ENCODE data around the gene CCT6A. TPM values are rescaled to one million over a fixed set of nuclear protein-coding genes. Genes with fewer than 3 reads are reported as not detected.
A peak's percentile ranks its signal among the peaks of the same experiment; 100 is the strongest.

Gene CCT6A
- total and polyA plus RNA-seq, 9 of the 15 experiments (the other 6 are each of a cell fraction or from before 2014, with no cell fraction given) = 244 to 708 (median 387) TPM

- TF ChIP-seq ZNF146 (CRISPR knock-in tag; IDR thresholded peaks at IDR 0.05; ENCODE audit: unreplicated experiment) = no peak
- TF ChIP-seq MXI1 (IDR thresholded peaks at IDR 0.05; ENCODE audit: low read depth, low read length) = peak; percentile 56
- TF ChIP-seq, protein P1, sequence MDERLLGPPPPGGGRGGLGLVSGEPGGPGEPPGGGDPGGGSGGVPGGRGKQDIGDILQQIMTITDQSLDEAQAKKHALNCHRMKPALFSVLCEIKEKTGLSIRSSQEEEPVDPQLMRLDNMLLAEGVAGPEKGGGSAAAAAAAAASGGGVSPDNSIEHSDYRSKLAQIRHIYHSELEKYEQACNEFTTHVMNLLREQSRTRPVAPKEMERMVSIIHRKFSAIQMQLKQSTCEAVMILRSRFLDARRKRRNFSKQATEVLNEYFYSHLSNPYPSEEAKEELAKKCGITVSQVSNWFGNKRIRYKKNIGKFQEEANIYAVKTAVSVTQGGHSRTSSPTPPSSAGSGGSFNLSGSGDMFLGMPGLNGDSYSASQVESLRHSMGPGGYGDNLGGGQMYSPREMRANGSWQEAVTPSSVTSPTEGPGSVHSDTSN (CRISPR knock-in tag; IDR thresholded peaks at IDR 0.05; ENCODE audit: low read depth) = no peak
- TF ChIP-seq, protein P1 (tag; conservative IDR thresholded peaks at IDR 0.05; ENCODE audit: low read depth) = no peak
- TF ChIP-seq SREBF2 (CRISPR knock-in tag; IDR thresholded peaks at IDR 0.05) = no peak
- TF ChIP-seq, protein P2, sequence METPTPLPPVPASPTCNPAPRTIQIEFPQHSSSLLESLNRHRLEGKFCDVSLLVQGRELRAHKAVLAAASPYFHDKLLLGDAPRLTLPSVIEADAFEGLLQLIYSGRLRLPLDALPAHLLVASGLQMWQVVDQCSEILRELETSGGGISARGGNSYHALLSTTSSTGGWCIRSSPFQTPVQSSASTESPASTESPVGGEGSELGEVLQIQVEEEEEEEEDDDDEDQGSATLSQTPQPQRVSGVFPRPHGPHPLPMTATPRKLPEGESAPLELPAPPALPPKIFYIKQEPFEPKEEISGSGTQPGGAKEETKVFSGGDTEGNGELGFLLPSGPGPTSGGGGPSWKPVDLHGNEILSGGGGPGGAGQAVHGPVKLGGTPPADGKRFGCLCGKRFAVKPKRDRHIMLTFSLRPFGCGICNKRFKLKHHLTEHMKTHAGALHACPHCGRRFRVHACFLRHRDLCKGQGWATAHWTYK (CRISPR knock-in tag; IDR thresholded peaks at IDR 0.05) = peak; percentile 82; the same call in 1 of the 2 replicates
- TF ChIP-seq ZNF3 (CRISPR knock-in tag; IDR thresholded peaks at IDR 0.05) = no peak; the same call in 1 of the 2 replicates
- TF ChIP-seq, protein P3, sequence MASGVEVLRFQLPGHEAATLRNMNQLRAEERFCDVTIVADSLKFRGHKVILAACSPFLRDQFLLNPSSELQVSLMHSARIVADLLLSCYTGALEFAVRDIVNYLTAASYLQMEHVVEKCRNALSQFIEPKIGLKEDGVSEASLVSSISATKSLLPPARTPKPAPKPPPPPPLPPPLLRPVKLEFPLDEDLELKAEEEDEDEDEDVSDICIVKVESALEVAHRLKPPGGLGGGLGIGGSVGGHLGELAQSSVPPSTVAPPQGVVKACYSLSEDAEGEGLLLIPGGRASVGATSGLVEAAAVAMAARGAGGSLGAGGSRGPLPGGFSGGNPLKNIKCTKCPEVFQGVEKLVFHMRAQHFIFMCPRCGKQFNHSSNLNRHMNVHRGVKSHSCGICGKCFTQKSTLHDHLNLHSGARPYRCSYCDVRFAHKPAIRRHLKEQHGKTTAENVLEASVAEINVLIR (CRISPR knock-in tag; IDR thresholded peaks at IDR 0.05) = no peak
- no peak for TF ChIP-seq RFX5 (IDR thresholded peaks at IDR 0.05; ENCODE audit: low read depth, low read length)
- TF ChIP-seq, protein P4, sequence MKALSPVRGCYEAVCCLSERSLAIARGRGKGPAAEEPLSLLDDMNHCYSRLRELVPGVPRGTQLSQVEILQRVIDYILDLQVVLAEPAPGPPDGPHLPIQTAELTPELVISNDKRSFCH (CRISPR knock-in tag; IDR thresholded peaks at IDR 0.05) = no peak
- TF ChIP-seq, protein P4 (tag; IDR thresholded peaks at IDR 0.05) = no peak
- no peak for TF ChIP-seq ASH1L (IDR thresholded peaks at IDR 0.05; ENCODE audit: borderline replicate concordance, low read depth, partially characterized antibody)
- TF ChIP-seq ZNF133 (CRISPR knock-in tag; IDR thresholded peaks at IDR 0.05) = no peak
- no peak for TF ChIP-seq MBD1 (CRISPR knock-in tag; IDR thresholded peaks at IDR 0.05)
- no peak for TF ChIP-seq FOXK2 (conservative IDR thresholded peaks at IDR 0.05 in 1 of 2, IDR thresholded peaks at IDR 0.05 in 1 of 2; ENCODE audit: low read depth in 2 of 2)
- peak; percentile 73; the same call in 1 of the 2 replicates for TF ChIP-seq ESRRB (CRISPR knock-in tag; IDR thresholded peaks at IDR 0.05; ENCODE audit: borderline replicate concordance)
- TF ChIP-seq, protein P5, sequence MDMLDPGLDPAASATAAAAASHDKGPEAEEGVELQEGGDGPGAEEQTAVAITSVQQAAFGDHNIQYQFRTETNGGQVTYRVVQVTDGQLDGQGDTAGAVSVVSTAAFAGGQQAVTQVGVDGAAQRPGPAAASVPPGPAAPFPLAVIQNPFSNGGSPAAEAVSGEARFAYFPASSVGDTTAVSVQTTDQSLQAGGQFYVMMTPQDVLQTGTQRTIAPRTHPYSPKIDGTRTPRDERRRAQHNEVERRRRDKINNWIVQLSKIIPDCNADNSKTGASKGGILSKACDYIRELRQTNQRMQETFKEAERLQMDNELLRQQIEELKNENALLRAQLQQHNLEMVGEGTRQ (CRISPR knock-in tag; IDR thresholded peaks at IDR 0.05) = no peak
- 0 out of 2 replicates have a peak, but pooled peaks have one; percentile 44 for TF ChIP-seq ZBTB1 (CRISPR knock-in tag; IDR thresholded peaks at IDR 0.05; ENCODE audit: borderline replicate concordance, low read depth)
Measured at GRCh38 chr7:56063882-56064625, 12.5 kb downstream of the CCT6A start, which contains the start of gene SUMF2 (continued).
